ENCODE results near the gene NLRP1.

DNA sequence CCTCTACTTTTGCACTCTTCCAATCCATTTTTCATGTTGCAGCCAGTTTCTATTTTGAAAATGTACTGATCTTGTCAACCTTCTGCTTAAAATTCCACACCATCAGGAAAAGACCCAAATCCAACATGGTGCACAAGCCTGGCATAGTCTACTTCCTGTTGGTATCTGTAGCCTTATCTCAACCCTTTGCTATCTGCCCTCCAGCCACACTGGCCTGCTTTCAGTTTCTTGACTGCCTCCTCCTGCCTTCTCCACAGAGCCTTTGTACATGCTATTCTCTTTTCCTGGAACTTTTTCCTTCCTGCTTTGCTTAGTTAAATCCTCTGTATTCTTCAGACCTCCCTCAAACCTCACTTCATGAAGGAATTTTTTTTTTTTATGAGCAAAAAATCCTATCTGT, 31.5 kb downstream of the NLRP1 start:
- TF ChIP-seq RAD21 (conservative IDR thresholded peaks at IDR 0.05) (no peak), TAF1 (IDR thresholded peaks at IDR 0.05; ENCODE audit: low read depth) (no peak)
